ENCODE data around the gene SRPK2.

SRPK2 gene

GRCh38 chr7:105107458-105107857 lies 281.3 kb downstream of the SRPK2 start:
- Histone ChIP-seq H3K4me3 (ENCODE audit: severe bottlenecking) (no peak overlapping the region), H3K4me1 (ENCODE audit: insufficient read depth, poor library complexity, severe bottlenecking) (no peaks in the 10 kb centered on the region), H3K27me3 (ENCODE audit: insufficient read depth, poor library complexity, severe bottlenecking) (no peaks in the 10 kb centered on the region), H3K36me3 (ENCODE audit: low read depth) (peaks cover 98% of the 10 kb centered on the region), H3K27ac (ENCODE audit: poor library complexity, severe bottlenecking) (no peak overlapping the region), H3K9me3 (ENCODE audit: severe bottlenecking) (no peaks in the 10 kb centered on the region)
- DNase-seq (ENCODE audit: low spot score), result no peak
- ATAC-seq (ENCODE audit: low read depth), result no peak
- no peak for TF ChIP-seq CTCF (IDR thresholded peaks at IDR 0.05; ENCODE audit: poor library complexity, severe bottlenecking)

GRCh38 chr7:105106473-105106872 lies 282.2 kb downstream of the SRPK2 start:
- H3K36me3 ChIP-seq (ENCODE audit: low read depth), result peaks cover 100% of the 10 kb centered on the region
- no peak overlapping the region for H3K4me3 ChIP-seq (ENCODE audit: severe bottlenecking)
- no peaks in the 10 kb centered on the region for H3K27me3 ChIP-seq (ENCODE audit: insufficient read depth, poor library complexity, severe bottlenecking)
- no peaks in the 10 kb centered on the region for H3K9me3 ChIP-seq (ENCODE audit: severe bottlenecking)
- no peak for TF ChIP-seq CTCF (IDR thresholded peaks at IDR 0.05; ENCODE audit: poor library complexity, severe bottlenecking)
- no peak overlapping the region for H3K27ac ChIP-seq (ENCODE audit: poor library complexity, severe bottlenecking)
- ATAC-seq (ENCODE audit: low read depth), result no peak; the same call in 2 of the 3 replicates
- H3K4me1 ChIP-seq (ENCODE audit: insufficient read depth, poor library complexity, severe bottlenecking), result no peaks in the 10 kb centered on the region
- DNase-seq (ENCODE audit: low spot score), result no peak

DNA sequence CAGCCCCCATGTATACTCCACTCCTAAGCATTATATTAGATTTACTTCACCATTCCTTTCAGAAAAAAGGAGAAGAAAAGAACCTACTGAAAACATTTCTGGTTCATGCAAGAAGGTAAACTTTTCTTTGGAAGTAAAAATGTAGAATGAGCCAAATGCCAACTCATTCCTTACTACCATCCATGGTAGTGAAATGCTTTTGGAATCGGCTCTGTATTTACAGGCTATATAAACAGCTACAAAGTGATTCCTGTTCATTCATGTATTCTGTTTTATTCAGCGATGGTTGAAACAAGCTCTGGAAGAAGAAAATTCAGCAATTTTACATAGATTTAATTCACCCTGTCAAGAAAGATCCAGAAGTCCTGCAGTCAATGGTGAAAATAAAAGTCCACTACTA lies 283.1 kb downstream of the SRPK2 start:
- no peak overlapping the region for H3K4me3 ChIP-seq (ENCODE audit: severe bottlenecking)
- no peaks in the 10 kb centered on the region for H3K9me3 ChIP-seq (ENCODE audit: severe bottlenecking)
- H3K4me1 ChIP-seq (ENCODE audit: insufficient read depth, poor library complexity, severe bottlenecking), result no peaks in the 10 kb centered on the region
- H3K27ac ChIP-seq (ENCODE audit: poor library complexity, severe bottlenecking), result no peak overlapping the region
- ATAC-seq (ENCODE audit: low read depth), result no peak
- TF ChIP-seq CTCF (IDR thresholded peaks at IDR 0.05; ENCODE audit: poor library complexity, severe bottlenecking), result no peak
- DNase-seq (ENCODE audit: low spot score), result no peak
- no peaks in the 10 kb centered on the region for H3K27me3 ChIP-seq (ENCODE audit: insufficient read depth, poor library complexity, severe bottlenecking)
- peaks cover 100% of the 10 kb centered on the region for H3K36me3 ChIP-seq (ENCODE audit: low read depth)

DNA sequence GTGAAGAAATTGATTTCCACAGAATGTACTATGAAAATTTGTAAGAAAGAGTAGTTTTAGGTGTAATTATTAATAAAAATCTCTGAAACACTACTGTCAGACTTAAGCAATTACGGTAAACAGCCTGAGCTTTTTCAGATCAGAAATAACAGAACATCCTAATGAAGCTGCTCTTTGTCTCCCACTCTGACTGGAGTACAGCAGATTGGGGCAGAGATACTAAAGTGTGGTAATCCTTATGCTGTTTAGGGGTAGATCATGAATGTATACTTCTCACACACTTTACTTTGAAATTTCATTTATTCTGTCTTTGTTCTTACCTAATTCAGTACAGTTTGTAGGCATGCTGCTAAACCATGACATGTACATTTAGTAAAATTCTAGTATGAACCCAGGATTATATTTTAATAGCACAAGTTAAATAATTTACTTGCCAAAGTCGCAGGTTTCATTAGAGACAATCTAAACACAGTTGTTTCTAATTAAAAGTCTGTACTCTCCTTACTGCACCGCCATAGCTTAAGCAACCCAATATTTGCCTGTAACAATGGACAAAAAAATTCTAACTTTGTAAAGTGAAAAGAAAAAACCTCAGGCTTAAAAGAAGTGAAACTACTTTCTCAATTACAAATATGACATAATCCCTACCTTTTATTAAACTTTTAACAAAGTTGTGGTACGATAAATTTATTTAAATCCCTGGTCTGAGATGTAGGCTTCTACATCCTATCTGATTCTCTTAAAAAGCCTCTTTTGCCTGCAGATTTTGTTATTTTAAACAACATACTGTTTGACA lies 286.0 kb downstream of the SRPK2 start:
- H3K27me3 ChIP-seq (ENCODE audit: insufficient read depth, poor library complexity, severe bottlenecking), result no peaks in the 10 kb centered on the region
- ATAC-seq (ENCODE audit: low read depth) (no peak), DNase-seq (ENCODE audit: low spot score) (no peak)
- peaks cover 16% of the 10 kb centered on the region for H3K4me1 ChIP-seq (ENCODE audit: insufficient read depth, poor library complexity, severe bottlenecking)
- no peak for TF ChIP-seq CTCF (IDR thresholded peaks at IDR 0.05; ENCODE audit: poor library complexity, severe bottlenecking)
- H3K4me3 ChIP-seq (ENCODE audit: severe bottlenecking), result no peak overlapping the region
- H3K27ac ChIP-seq (ENCODE audit: poor library complexity, severe bottlenecking), result no peak overlapping the region
- H3K9me3 ChIP-seq (ENCODE audit: severe bottlenecking), result no peaks in the 10 kb centered on the region
- peaks cover 92% of the 10 kb centered on the region for H3K36me3 ChIP-seq (ENCODE audit: low read depth)

DNA sequence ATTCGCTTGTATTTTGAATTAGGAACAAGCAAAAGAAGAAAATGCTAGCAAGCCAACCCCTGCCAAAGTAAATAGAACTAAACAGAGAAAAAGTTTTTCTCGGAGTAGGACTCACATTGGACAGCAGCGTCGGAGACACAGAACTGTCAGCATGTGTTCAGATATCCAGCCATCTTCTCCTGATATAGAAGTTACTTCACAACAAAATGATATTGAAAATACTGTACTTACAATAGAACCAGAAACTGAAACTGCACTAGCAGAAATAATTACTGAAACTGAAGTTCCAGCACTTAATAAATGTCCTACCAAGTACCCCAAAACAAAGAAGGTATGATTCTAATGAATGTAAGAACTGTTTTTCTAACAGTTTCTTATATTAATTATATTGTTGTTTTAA lies 286.9 kb downstream of the SRPK2 start:
- ATAC-seq (ENCODE audit: low read depth), result no peak
- peaks cover 90% of the 10 kb centered on the region for H3K36me3 ChIP-seq (ENCODE audit: low read depth)
- H3K4me3 ChIP-seq (ENCODE audit: severe bottlenecking), result no peak overlapping the region

More for the DNA sequence above, 286.9 kb downstream of the SRPK2 start:
- Histone ChIP-seq H3K27me3 (ENCODE audit: insufficient read depth, poor library complexity, severe bottlenecking) (no peaks in the 10 kb centered on the region), H3K9me3 (ENCODE audit: severe bottlenecking) (no peaks in the 10 kb centered on the region), H3K27ac (ENCODE audit: poor library complexity, severe bottlenecking) (no peak overlapping the region), H3K4me1 (ENCODE audit: insufficient read depth, poor library complexity, severe bottlenecking) (peaks cover 25% of the 10 kb centered on the region)
- DNase-seq (ENCODE audit: low spot score), result no peak
- no peak for TF ChIP-seq CTCF (IDR thresholded peaks at IDR 0.05; ENCODE audit: poor library complexity, severe bottlenecking)
